K562 (cell line): Measurements from ENCODE around the gene KRTAP10-12. TPM values are rescaled to one million over a fixed set of nuclear protein-coding genes. Genes with fewer than 3 reads are reported as not detected.
A peak's percentile ranks its signal among the peaks of the same experiment; 100 is the strongest.

ENCODE experiments used
- ATAC-seq: fragments of 200-7000 bp; cut with Tn5 transposase; 3 replicates; pipeline ENCODE4 v1.9.1; 2020; ENCODE audit warnings: moderate library complexity
- BruUV-seq: library from RNA; stranded (reverse); fragments of 400-500 nt; replicated peaks from 2 replicates; lab custom pipeline; 2021; lab: Mats Ljungman, UMichigan
- CTCF ChIA-PET: fragments of 300-600 bp; formaldehyde crosslinking; extraction: SDS; loops from one replicate; lab custom pipeline; 2021; ENCODE audit warnings: low intra/inter-chr PET ratio; lab: Yijun Ruan, JAX
- POLR2A ChIA-PET: fragments of 300-600, 350-650 bp; sonication (Branson Sonifier 250); formaldehyde crosslinking; extraction: SDS; loops from one replicate; lab custom pipeline; 2021; ENCODE audit warnings: antibody characterized with exemption, inconsistent platforms; lab: Yijun Ruan, JAX
- DNase-seq, 4 experiments: peaks; one replicate each; pipeline versions ENCODE4 v3.0.0 to v3.0.0-alpha.2; 2011 to 2018; ENCODE audit warnings: low spot score in 3 of 4, mixed read lengths in 3 of 4; ENCODE audit errors: extremely low read depth in 1 of 4
- FAIRE-seq: peaks from 2 replicates; lab custom pipeline; 2011; peaks lifted over from hg19 to GRCh38; lab: Jason Lieb, UNC
- H2AFZ ChIP-seq: 2 replicates; pipeline ENCODE4 v1.6.0; 2011; ENCODE audit warnings: low read depth, low read length, control low read depth, inconsistent platforms
- H3K27ac ChIP-seq: fragments of 200-600 bp; 3 replicates; pipeline ENCODE4 v1.8.0; 2011; ENCODE audit warnings: low read depth, mild to moderate bottlenecking, control low read depth, inconsistent platforms, low read length, moderate library complexity, mixed read lengths; ENCODE audit errors: extremely low read depth
- H3K27me3 ChIP-seq, 2 experiments: fragments of 300-600 bp in 1 of 2; 2 replicates in 1 of 2; 3 replicates in 1 of 2; pipeline versions ENCODE4 v1.6.0 to v1.8.0; 2011; ENCODE audit warnings: inconsistent platforms in 2 of 2, low read length in 2 of 2, mild to moderate bottlenecking in 1 of 2, mixed read lengths in 1 of 2, moderate library complexity in 1 of 2; ENCODE audit not compliant: control insufficient read depth in 2 of 2, insufficient read depth in 2 of 2
- H3K36me3 ChIP-seq: fragments of 300-600 bp; 3 replicates; pipeline ENCODE4 v1.8.0; 2011; ENCODE audit warnings: mild to moderate bottlenecking, low read length, inconsistent platforms; ENCODE audit not compliant: control insufficient read depth, insufficient read depth
- H3K4me1 ChIP-seq, 2 experiments: fragments of 200-600 bp in 1 of 2; replicated peaks in 1 of 2; 2 replicates in 1 of 2; 3 replicates in 1 of 2; pipeline versions ENCODE4 v1.5.1 to v1.8.0; 2011; ENCODE audit warnings: inconsistent platforms in 2 of 2, low read length in 2 of 2, mild to moderate bottlenecking in 1 of 2, mixed read lengths in 1 of 2, moderate library complexity in 1 of 2; ENCODE audit not compliant: control insufficient read depth in 2 of 2, insufficient read depth in 2 of 2
- H3K4me2 ChIP-seq: 2 replicates; pipeline ENCODE4 v1.6.1; 2011; ENCODE audit warnings: low read length, control low read depth, inconsistent platforms, mixed read lengths; ENCODE audit not compliant: insufficient read depth
- H3K4me3 ChIP-seq: fragments of 200-600 bp; sonication (generic), shearing (Covaris generic); 2 replicates; pipeline ENCODE4 v1.5.1; 2016; ENCODE audit warnings: control low read depth, inconsistent platforms
- H3K79me2 ChIP-seq: fragments of 200-600 bp; 3 replicates; pipeline ENCODE4 v1.8.0; 2011; ENCODE audit warnings: low read length, inconsistent platforms; ENCODE audit not compliant: control insufficient read depth, insufficient read depth
- H3K9ac ChIP-seq, 2 experiments: 2 replicates each; pipeline versions ENCODE4 v1.6.0 to v1.6.1; 2011; ENCODE audit warnings: low read depth in 2 of 2, low read length in 2 of 2, control low read depth in 1 of 2, inconsistent platforms in 1 of 2, mild to moderate bottlenecking in 1 of 2, mixed read lengths in 1 of 2; ENCODE audit not compliant: insufficient read depth in 1 of 2
- H3K9me1 ChIP-seq: one replicate; pipeline ENCODE4 v1.6.0; 2011; ENCODE audit warnings: inconsistent platforms, mild to moderate bottlenecking, low read length, moderate library complexity; ENCODE audit not compliant: control insufficient read depth, insufficient read depth
- H3K9me3 ChIP-seq: replicated peaks from 2 replicates; pipeline ENCODE4 v1.5.1; 2011; ENCODE audit warnings: low read depth, low read length, inconsistent platforms; ENCODE audit not compliant: control insufficient read depth, insufficient read depth
- H4K20me1 ChIP-seq: replicated peaks from 2 replicates; pipeline ENCODE4 v1.6.1; 2011; ENCODE audit warnings: low read length, inconsistent platforms, mixed read lengths; ENCODE audit not compliant: control insufficient read depth, insufficient read depth
- L3MBTL2 ChIP-seq: fragments of 450-650 bp; IDR thresholded peaks from 2 replicates; pipeline ENCODE4 v1.6.1; 2016; ENCODE audit warnings: mild to moderate bottlenecking, moderate library complexity
- MTA3 ChIP-seq: fragments of 450-650 bp; formaldehyde crosslinking; IDR thresholded peaks from 2 replicates; pipeline ENCODE4 v1.6.1; 2017; ENCODE audit warnings: mild to moderate bottlenecking, borderline replicate concordance
- ZNF197 ChIP-seq: fragments of 200-800 bp; sonication (Bioruptor generic); IDR thresholded peaks from 2 replicates; pipeline ENCODE4 v1.6.1; 2016; ENCODE audit warnings: low read depth, missing genetic modification characterization, missing compliant biosample characterization
- WGBS: fragments of 100-300 bp; shearing (Covaris generic); methylation state at CpG from one replicate; pipeline ENCODE4 v1.1.6; 2016; ENCODE audit warnings: low coverage, mixed read lengths; ENCODE audit not compliant: insufficient coverage; ENCODE audit errors: missing lambda C conversion rate; 5-methylcytosine and 5-hydroxymethylcytosine counted together
- in situ Hi-C: fragments of 300-500 bp; cut with MboI; formaldehyde crosslinking; loops from 4 replicates; pipeline ENCODE4 v1.15.0; 2018; ENCODE audit warnings: inconsistent platforms, mixed read lengths
- intact Hi-C: fragments of 100-400 bp; cut with micrococcal nuclease; formaldehyde crosslinking; loops from 2 replicates; pipeline ENCODE4 v1.14.2; 2022
- polyA plus RNA-seq, 8 experiments: library from polyadenylated mRNA; depleted of rRNA in 4 of 8; stranded (reverse) in 5 of 8; unstranded in 3 of 8; fragments of >200 nt; fragmentation: Nextera tagmentation in 2 of 8; fragmentation: Illumina TruSeq in 1 of 8; extraction: Ambion mirVana in 2 of 8; extraction: Trizol in 1 of 8; gene quantifications; 2 replicates each; pipeline versions ENCODE4 v1.2.1 to v1.2.3, GENCODE V29; 2011 to 2014; ENCODE audit warnings: inconsistent platforms in 1 of 8, missing spikeins in 1 of 8
- total RNA-seq, 7 experiments: library from RNA; depleted of rRNA in 6 of 7; stranded (reverse); fragments of >200 nt in 6 of 7; fragmentation: Illumina TruSeq in 2 of 7; extraction: Trizol in 2 of 7; gene quantifications; 2 replicates each; pipeline versions ENCODE4 v1.2.1 to v1.2.3, GENCODE V29; 2011 to 2021; ENCODE audit warnings: low replicate concordance in 1 of 7
- TF ChIP-seq, protein P1 (sequence below): fragments of 450-650 bp; IDR thresholded peaks from 2 replicates; pipeline ENCODE4 v1.6.1; 2018; ENCODE audit not compliant: partially characterized antibody
- TF ChIP-seq, protein P2 (sequence below): sonication (generic); formaldehyde crosslinking; IDR thresholded peaks from 2 replicates; pipeline ENCODE4 v1.8.1; 2022; ENCODE audit warnings: missing genetic modification reagents
- TF ChIP-seq, protein P3 (sequence below), 2 experiments: IDR thresholded peaks in 1 of 2; conservative IDR thresholded peaks in 1 of 2; 2 replicates each; pipeline ENCODE4 v1.6.1; 2016; ENCODE audit warnings: low read depth in 2 of 2, mild to moderate bottlenecking in 1 of 2, missing compliant biosample characterization in 1 of 2, missing genetic modification characterization in 1 of 2, moderate library complexity in 1 of 2

The KRTAP10-12 gene
- total and polyA plus RNA-seq, 9 of the 15 experiments (the other 6 are each of a cell fraction or from before 2014, with no cell fraction given): not detected

GRCh38 chr21:44703731-44704635 is 7.0 kb downstream of the KRTAP10-12 start:
- DNase-seq: peak in 1 of 4 experiments; percentile 5
- no peak for TF ChIP-seq ZNF197 (CRISPR knock-in tag)
- TF ChIP-seq, protein P1, sequence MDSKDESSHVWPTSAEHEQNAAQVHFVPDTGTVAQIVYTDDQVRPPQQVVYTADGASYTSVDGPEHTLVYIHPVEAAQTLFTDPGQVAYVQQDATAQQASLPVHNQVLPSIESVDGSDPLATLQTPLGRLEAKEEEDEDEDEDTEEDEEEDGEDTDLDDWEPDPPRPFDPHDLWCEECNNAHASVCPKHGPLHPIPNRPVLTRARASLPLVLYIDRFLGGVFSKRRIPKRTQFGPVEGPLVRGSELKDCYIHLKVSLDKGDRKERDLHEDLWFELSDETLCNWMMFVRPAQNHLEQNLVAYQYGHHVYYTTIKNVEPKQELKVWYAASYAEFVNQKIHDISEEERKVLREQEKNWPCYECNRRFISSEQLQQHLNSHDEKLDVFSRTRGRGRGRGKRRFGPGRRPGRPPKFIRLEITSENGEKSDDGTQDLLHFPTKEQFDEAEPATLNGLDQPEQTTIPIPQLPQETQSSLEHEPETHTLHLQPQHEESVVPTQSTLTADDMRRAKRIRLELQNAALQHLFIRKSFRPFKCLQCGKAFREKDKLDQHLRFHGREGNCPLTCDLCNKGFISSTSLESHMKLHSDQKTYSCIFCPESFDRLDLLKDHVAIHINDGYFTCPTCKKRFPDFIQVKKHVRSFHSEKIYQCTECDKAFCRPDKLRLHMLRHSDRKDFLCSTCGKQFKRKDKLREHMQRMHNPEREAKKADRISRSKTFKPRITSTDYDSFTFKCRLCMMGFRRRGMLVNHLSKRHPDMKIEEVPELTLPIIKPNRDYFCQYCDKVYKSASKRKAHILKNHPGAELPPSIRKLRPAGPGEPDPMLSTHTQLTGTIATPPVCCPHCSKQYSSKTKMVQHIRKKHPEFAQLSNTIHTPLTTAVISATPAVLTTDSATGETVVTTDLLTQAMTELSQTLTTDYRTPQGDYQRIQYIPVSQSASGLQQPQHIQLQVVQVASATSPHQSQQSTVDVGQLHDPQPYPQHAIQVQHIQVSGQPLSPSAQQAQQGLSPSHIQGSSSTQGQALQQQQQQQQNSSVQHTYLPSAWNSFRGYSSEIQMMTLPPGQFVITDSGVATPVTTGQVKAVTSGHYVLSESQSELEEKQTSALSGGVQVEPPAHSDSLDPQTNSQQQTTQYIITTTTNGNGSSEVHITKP: peak; percentile 61
- TF ChIP-seq MTA3: no peak
- TF ChIP-seq, protein P2, sequence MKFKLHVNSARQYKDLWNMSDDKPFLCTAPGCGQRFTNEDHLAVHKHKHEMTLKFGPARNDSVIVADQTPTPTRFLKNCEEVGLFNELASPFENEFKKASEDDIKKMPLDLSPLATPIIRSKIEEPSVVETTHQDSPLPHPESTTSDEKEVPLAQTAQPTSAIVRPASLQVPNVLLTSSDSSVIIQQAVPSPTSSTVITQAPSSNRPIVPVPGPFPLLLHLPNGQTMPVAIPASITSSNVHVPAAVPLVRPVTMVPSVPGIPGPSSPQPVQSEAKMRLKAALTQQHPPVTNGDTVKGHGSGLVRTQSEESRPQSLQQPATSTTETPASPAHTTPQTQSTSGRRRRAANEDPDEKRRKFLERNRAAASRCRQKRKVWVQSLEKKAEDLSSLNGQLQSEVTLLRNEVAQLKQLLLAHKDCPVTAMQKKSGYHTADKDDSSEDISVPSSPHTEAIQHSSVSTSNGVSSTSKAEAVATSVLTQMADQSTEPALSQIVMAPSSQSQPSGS (CRISPR knock-in tag): no peak
- TF ChIP-seq, protein P3, sequence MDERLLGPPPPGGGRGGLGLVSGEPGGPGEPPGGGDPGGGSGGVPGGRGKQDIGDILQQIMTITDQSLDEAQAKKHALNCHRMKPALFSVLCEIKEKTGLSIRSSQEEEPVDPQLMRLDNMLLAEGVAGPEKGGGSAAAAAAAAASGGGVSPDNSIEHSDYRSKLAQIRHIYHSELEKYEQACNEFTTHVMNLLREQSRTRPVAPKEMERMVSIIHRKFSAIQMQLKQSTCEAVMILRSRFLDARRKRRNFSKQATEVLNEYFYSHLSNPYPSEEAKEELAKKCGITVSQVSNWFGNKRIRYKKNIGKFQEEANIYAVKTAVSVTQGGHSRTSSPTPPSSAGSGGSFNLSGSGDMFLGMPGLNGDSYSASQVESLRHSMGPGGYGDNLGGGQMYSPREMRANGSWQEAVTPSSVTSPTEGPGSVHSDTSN (CRISPR knock-in tag; IDR thresholded peaks at IDR 0.05; ENCODE audit: low read depth): no peak
- TF ChIP-seq, protein P3 (tag; conservative IDR thresholded peaks at IDR 0.05; ENCODE audit: low read depth): no peak
- TF ChIP-seq L3MBTL2: no peak

More at GRCh38 chr21:44703731-44704635, 7.0 kb downstream of the KRTAP10-12 start:
- Histone ChIP-seq H3K4me2 (no peak overlapping the region), H3K9me3 (no peaks in the 10 kb centered on the region), H3K9ac (no peak overlapping the region), H3K4me3 (no peak overlapping the region), H3K9me1 (peaks cover 3% of the 10 kb centered on the region), H4K20me1 (no peaks in the 10 kb centered on the region; the same call in 1 of the 2 replicates), H3K36me3 (no peaks in the 10 kb centered on the region), H2AFZ (no peak overlapping the region), H3K79me2 (no peaks in the 10 kb centered on the region), H3K27me3 (peaks cover 35 to 75% of the 10 kb centered on the region in 2 experiments), H3K4me1 (peaks cover 0 to 14% of the 10 kb centered on the region in 2 experiments; a peak in 1 of 5 replicates), H3K27ac (no peak overlapping the region)
- intact Hi-C loops: no loop called here
- in situ Hi-C loops: no loop called here
- under 1% methylated on average over 13 of the region's 13 CpGs for WGBS
- ATAC-seq (no peak), FAIRE-seq (no peak)
- BruUV-seq: no TSS peak
- CTCF ChIA-PET: no interaction called here
- POLR2A ChIA-PET: no interaction called here
